ENCODE results near the gene FBXO2.
A peak's percentile ranks its signal among the peaks of the same experiment; 100 is the strongest.

Gene FBXO2

GRCh38 chr1:11651017-11651416 is 3.2 kb downstream of the FBXO2 start:
- DNase-seq = no peak

- peak; percentile 84 for DNase-seq
These were observed 3.8 kb downstream of the FBXO2 start for GRCh38 chr1:11650331-11650991.

GRCh38 chr1:11649624-11650330 is 4.5 kb downstream of the FBXO2 start:
- no peak for DNase-seq

GRCh38 chr1:11649237-11649623 is 5.0 kb downstream of the FBXO2 start:
- DNase-seq = no peak

GRCh38 chr1:11648732-11649158 is 5.5 kb downstream of the FBXO2 start:
- peak; percentile 42 for DNase-seq

GRCh38 chr1:11648039-11648438 is 6.2 kb downstream of the FBXO2 start:
- no peak for DNase-seq

GRCh38 chr1:11647333-11647732 is 6.9 kb downstream of the FBXO2 start:
- DNase-seq = no peak

- DNase-seq = no peak
These were observed 7.9 kb downstream of the FBXO2 start for GRCh38 chr1:11646317-11646716.

GRCh38 chr1:11645670-11646265 is 8.5 kb downstream of the FBXO2 start:
- DNase-seq = peak; percentile 82

- DNase-seq = no peak
These were observed 9.0 kb downstream of the FBXO2 start for GRCh38 chr1:11645270-11645669.

- no peak for DNase-seq
These were observed 10.4 kb downstream of the FBXO2 start for GRCh38 chr1:11643782-11644181.

- peak; percentile 61 for DNase-seq
These were observed 11.7 kb downstream of the FBXO2 start for GRCh38 chr1:11642418-11643017.

GRCh38 chr1:11641776-11642305 is 12.4 kb downstream of the FBXO2 start:
- DNase-seq = no peak

- DNase-seq = no peak
These were observed 13.3 kb downstream of the FBXO2 start for GRCh38 chr1:11640944-11641343.

- no peak for DNase-seq
These were observed 14.1 kb downstream of the FBXO2 start for GRCh38 chr1:11640101-11640500.

- no peak for DNase-seq
These were observed 14.9 kb downstream of the FBXO2 start for GRCh38 chr1:11639372-11639771.

- DNase-seq = no peak
These were observed 16.1 kb downstream of the FBXO2 start for GRCh38 chr1:11638121-11638520.

GRCh38 chr1:11634365-11635192 is 19.6 kb downstream of the FBXO2 start:
- no peak for DNase-seq

- no peak for DNase-seq
These were observed 24.8 kb downstream of the FBXO2 start for GRCh38 chr1:11629184-11630016.

GRCh38 chr1:11628767-11629166 is 25.5 kb downstream of the FBXO2 start:
- DNase-seq = no peak

- no peak for DNase-seq
These were observed 27.7 kb downstream of the FBXO2 start for GRCh38 chr1:11626551-11626950.

GRCh38 chr1:11623702-11624101 is 30.5 kb downstream of the FBXO2 start:
- no peak for DNase-seq

All from stimulated activated CD4-positive, alpha-beta T cell treated with anti-CD3 and anti-CD28 coated beads, Interleukin-1b, Interleukin-23, amount 100 ng/mL, for 48 hours (primary cell).